GM19351 (cell line): ENCODE data around the gene MEGF11.

Source experiments
- ATAC-seq: cut with Tn5 transposase; IDR thresholded peaks from one replicate; pipeline ENCODE4 v1.9.1; 2021; ENCODE audit warnings: mild to moderate bottlenecking, moderate library complexity; ENCODE audit not compliant: unreplicated experiment

MEGF11 gene

DNA sequence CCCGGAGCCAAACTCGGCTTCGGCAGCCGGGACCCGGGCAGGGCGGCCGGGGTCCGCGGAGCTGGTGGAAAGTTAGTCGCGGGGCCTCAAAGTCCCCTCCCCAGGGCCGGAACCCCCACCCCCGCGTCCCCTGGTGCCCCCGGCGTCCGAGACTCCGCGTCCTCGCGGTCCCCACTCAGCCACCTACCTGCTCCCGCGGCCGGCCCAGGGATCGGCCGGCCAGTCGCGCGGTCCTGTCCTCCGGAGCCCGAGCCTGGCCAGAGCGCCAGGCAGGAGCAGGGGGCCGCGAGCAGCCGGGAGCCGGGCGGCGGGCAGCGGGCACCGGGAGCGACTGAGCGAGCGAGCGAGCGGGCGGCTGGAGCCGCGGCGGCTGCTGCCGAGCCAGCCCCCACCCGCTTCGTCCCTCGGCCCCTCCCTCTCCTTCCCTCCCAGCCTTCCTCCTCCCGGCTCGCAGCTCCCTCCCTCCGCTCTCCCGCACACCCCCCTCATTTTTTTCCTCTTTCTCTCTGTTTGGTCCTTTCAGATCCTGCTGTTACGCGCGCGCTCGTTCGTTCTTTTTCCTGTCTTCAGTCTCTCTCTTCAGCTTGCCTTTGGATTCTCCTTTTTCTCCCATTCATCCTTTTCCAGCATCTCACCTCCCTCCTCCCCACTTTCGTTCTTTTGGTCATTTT lies at the start of gene MEGF11:
MEGF11 (minus strand) TSS at position 333 of the 671 bp plus-strand sequence. CDS start 125,347 bp downstream, outside the sequence.
- no peak for ATAC-seq

DNA sequence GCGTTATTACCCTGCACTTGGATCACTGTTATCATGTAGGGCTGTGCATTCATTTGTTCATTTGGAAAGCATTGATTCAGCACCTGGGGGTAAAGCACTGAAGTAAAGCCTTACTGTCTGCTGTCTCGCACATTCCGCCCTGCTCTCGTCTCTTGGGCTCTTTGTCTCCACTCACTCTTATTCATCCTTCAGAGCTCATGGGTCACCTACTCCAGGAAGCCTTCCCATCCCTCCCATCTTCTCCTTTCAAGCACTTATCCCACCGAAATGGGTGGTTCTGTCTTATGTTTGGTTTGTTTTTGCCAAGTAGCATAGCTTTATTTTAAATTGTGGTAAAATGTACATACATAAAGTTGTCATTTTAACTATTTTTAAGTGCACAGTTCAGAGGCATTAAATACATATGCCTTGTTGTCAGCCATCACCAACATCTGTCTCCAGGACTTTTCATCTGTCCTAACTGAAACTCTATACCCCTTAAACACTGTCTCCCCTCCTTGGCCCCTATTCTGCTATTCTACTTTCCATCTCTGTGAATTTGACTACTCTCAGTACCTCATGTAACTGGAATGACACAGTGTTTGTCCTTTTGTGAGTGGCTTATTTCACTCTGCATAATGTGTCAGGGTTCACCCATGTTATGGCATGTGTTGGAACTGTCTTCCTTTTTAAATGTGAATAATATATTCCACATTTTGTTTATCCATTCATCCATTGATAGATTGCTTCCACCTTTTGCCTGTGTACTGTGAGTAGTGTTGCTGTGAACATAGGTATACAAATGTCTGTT lies 49.1 kb upstream of the MEGF11 start:
- no peak for ATAC-seq

DNA sequence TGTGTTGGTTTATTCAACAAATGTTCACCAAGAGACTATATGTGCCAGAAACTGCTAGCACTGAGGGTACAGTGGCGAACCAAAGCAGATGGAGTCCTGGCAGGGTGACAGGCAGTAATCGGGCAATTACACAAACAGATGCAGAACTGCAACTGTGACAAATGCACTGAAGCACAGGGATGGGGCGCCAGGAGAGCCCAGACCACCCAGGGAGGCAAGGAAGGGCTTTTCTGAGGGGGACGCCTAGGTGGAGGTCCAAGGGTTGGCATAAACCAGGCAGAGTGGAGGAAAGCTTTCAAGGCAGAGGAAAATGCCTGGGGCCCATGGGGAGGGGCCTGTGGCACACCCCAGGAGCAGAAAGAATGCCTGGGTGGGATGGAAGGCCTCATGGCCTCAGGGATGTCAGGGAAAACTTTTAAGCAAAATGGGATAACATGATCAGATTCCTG lies 45.3 kb upstream of the MEGF11 start:
- ATAC-seq: no peak

DNA sequence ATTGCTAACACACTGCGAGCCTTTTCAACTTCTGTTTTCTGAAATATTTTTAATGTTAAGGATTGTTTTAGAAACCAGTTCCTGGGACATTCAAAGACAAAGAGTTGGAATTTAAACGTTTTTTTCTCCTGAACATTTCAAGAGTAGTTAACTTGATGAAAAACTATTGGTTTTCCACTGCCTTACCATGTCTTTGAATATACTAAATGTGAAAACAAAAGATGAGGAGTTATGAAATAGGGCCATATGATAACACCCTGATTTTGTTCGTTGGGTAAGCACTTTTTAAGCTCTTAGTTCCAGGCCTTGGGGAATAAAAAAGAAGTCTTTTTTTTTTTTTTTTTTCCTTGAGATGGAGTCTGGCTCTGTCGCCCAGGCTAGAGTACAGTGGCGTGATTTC lies 42.6 kb upstream of the MEGF11 start:
- ATAC-seq: no peak

DNA sequence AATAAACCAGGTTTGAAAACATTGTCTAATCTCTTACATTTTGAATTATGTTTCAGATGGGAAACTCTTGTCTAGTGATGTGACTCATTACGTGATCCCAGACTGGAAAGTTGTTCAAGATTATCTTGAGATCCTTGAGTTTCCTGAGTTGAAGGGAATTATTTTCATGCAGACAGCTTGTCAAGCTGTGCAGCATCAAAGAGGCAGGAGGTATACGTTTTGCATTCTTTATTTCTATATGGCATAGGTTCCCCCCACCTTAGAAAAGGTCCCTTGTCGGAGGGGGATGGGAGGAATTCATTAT lies 41.3 kb upstream of the MEGF11 start:
- no peak for ATAC-seq

DNA sequence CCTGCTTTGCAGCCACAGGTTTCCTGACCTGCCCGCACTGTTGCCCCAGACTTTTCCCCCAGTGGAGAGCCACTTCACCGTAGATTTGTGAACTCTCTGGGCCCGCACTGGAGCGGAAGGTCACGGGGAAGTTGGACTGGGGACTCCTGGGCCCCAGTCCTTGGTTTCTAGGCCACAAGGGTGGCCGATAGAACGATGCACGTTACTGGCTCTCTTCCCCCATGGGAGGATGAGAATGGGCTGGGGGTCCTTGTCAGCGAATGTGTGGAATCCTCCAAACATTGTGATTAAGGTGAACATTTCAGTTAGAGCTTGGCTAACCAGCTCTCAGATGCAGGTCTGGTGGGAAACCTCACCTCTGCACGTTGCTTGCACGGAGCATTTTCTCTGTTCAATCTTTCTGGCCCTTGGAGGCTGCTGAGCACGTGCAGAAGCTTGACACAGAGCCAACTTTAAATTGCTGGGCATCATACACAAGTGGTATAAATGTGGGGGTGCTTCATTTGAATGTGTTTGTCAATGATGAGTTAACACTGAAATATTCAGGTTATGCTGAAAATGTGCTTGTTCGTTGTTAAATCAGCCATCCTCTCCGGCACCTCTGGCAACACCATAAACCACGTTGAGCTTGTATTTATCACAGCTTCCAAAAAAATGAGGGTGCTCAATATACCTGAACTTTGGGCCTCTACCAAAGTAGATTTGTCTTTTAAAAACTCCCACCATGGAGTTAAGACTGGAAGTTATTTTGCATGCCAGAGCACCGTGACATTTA lies 40.8 kb upstream of the MEGF11 start:
- peak; percentile 34 for ATAC-seq

DNA sequence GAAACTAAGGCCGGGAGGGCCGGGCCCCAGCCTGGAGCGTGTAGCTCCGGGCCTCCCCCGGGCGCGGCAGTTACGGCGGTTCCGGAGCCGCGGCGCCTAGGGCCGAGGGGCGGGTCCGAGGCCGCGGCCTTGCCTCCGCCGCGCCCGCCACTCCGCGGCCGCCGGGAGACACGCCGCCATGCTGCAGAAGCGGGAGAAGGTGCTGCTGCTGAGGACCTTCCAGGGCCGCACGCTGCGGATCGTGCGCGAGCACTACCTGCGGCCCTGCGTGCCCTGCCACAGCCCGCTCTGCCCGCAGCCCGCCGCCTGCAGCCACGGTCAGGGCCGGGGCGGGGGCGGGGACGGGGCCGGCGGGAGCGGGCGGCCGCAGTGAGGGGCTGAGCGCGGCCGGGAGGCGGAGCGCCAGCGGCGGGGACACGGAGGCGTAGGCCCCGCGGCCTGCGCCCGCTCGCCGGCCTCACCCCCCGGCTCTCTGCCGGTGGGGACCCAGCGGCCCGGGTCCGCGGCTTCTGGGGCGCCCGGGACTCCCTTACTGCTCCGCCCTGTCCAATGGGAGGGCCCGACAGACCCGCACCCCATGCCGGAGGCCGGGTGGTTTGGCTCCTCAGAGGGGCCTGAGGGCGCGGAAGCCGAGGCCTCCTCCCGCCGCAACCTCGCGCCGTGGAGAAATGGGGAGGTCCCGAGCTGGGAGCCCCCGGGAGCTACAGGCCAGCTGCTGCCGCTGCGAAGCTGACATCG lies 40.0 kb upstream of the MEGF11 start, which contains the start of gene DIS3L:
DIS3L (plus strand) TSS at position 150 of the 738 bp plus-strand sequence; CDS start at position 179, 29 bp downstream.
- peak; percentile 61 for ATAC-seq

DNA sequence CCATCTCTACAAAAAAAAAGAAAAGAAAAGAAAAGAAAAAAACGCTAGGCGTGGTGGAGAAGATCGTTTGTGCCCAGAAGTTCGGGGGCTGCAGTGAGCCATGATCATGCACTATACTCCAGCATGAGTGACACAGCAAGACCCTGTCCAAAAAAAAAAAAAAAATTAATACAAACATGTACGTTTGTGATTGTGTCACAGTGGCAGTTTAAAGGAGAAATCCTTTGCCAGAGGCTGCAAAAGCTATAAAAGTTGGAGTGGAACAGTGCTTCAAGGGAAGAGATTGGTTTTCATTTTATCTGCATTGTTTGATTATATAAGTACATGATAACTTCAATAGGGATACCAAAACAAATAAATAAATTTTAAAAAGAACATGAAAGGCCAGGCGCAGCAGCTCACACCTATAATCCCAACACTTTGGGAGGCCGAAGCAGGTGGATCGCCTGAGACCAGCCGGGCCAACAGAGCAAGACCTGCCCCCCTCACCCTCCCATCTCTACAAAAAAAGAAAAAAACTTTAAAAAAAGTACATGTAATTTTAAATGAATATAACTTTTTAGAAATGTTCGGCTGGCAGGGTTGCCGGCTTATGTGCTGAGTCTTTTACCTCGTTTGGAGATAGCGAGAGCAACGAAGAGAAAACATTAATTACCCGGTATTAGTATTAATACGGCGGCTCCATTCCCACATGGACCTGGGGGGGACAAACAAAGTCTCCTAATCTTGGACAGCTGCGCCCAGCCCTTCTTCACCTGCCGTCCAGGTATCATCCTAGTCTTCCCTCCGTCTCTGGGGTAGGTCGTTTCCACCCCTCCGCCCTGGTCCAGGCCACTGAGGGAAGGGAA lies 39.2 kb upstream of the MEGF11 start:
- no peak for ATAC-seq

DNA sequence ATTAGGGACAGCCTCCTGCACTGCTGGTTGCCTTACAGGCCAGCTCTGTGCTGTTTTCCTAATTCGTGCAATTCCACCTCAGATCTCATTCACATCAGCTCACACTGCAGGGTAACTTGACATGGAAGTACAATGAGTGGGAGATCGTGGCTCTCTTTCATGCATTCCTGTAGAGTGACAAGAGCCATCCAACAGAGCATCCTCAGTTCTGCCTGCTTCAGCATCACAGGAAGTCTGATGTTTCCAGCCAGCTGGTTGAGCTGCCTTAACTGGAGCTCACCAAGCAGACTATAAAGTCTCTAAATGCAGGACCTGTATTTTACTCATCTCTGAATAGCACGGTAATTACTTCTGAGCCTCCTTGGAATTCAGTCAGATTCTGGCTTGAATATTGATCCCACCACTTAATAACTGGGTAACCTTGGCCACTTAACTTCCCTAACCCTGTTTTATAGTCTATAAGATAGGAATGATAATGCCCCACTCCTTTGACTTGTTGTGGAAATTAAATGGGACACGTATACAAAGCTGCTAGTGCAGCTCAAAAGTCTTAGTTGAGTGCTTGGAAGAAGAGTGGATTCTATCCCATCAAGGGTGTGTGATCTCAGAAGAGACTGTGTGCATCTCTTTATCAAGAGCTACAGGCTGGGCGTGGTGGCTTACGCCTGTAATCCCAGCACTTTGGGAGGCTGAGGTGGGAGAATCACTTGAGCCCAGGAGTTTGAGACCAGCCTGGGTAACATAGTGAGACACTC lies 38.4 kb upstream of the MEGF11 start:
- no peak for ATAC-seq

DNA sequence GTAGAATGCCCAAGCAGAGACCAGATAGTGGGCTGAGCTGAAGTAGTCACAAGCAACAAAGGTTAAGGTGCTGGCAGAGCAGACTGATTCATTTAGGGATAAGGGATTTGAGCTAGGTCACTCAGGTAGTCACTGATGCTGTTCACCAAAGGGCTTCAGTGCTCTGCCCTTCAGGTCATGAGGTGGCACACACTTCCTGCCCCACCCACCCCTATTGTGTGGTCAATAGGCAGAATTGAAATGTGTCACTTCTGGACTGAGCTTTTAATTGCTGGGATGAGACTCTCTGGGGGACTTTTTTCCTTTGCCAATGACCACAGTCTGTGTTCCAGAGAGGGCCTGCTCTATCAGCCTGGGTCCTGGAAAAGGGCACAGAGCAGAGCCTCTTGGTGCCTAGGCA lies 37.0 kb upstream of the MEGF11 start:
- no peak for ATAC-seq

DNA sequence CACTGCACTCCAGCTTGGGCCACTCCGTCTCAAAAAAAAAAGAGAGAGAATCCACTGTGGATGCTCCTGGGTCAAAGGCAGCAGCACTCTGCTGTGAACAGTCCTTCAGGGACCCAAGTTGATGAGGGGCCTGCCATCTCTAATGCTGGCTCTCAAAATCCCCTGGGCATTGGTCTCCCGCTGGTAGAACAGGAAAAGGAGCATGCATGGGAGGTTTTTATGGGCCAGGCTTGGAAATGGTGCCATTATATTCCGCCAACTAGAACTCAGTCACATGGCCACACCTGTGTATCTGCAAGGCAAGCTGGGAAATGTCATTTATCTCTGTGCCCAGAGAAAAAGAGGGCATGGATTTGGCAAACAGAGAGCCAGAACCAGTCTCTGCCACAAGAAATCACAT lies 36.5 kb upstream of the MEGF11 start:
- no peak for ATAC-seq

DNA sequence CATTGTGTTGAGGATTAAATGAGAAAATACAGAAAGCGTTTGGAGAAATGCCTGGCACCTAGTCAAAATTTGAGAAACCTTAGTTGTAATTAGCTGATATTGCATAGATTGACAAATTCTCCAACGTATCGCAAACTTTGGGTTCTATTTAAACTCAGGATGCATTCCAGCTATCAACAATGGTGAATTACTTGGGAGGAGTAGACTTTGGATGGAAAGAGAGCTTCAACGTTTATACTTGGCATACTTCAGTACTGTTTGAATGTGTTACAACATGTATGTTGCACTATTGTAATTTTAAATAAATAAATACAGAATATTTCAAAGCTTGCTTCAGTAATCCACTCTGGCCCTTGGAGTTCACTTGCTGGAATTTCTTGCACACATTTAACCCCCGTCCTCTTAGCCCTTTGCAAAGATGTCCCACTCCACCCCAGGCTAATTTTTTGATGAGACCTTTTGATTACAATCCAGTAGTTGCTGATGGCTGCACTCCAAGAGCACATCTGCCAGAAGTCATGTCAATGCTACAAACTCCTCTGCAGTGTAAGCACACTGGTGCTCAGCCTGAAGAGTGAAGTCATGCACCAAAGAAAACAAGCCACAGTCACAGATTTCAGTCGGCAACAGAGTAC lies 35.1 kb upstream of the MEGF11 start:
- no peak for ATAC-seq

DNA sequence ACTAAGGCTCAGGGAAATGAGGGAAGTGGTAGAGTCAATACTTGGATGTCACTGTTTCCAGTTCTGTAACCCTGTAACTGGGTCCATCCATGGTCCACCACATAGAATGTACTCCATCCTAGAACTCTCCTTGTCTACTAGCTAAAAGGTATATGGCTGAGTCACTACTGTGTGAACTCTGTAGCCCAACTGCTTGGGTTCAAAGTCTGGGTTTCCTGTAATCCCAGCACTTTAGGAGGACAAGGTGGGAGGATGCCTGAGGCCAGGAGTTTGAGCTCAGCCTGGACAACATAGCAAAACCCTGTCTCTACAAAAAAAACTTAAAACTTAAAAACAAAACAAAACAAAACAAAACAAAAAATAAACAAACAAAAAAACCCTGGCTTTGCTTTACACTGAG lies 34.5 kb upstream of the MEGF11 start:
- ATAC-seq: no peak

DNA sequence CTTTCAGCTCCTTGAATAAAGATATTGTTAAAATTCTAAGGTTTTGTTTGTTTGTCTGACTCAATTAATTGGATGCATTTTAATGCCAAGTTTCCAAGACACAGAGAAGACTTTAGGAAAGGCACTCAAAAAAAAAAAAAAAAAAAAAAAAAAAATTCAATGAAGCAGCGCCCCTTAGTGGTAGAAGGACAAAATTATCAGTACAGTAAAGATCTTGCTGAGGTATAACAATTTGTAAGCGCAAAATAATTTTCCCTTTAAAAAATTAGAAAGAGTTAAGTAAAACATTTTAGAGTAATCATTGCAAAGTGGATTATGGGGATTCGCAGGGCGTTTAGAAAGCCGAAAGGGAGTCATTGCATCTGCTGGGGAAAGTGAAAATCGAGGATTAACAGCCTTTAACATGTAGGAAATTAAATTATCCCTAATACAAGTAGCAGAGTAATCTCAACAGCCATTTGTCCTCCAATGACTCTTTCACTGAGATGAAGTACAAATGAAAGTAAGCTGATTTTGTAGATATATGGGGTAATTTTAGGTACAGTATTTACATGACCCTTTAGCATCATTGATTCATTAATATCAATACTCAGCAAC lies 34.0 kb upstream of the MEGF11 start:
- no peak for ATAC-seq

DNA sequence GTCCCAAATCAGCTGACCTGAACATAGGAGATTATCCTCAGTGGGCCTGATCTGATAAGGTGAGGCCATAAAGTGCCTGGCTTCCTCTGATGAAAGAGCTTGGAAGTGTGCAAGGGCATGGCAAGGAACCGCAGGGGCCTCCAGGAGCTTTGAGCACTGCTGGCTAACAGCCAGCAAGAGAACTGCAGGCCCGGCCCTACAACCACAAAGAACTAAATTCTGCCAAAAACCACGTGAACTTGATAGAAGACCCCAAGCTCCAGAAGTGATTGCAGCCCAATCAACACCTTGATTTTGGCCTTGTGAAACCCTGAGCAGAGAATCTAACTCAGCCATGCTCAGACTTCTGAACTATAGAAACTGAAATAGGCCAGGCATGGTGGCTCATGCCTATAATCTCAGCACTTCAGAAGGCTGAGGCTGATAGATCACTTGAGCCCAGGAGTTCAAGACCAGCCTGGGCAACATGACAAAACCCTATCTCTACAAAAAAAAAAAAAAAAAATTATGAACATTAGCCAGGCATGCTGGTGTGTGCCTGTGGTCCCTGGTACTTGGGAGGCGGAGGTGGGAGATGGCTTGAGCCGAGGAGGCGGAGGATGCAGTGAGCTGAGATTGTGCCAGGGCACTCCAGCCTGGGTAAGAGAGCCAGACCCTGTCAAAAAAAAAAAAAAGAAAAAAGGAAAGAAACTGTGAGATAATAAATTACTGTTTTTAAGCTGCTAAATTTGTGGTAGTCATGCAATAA lies 32.2 kb upstream of the MEGF11 start:
- ATAC-seq: no peak

DNA sequence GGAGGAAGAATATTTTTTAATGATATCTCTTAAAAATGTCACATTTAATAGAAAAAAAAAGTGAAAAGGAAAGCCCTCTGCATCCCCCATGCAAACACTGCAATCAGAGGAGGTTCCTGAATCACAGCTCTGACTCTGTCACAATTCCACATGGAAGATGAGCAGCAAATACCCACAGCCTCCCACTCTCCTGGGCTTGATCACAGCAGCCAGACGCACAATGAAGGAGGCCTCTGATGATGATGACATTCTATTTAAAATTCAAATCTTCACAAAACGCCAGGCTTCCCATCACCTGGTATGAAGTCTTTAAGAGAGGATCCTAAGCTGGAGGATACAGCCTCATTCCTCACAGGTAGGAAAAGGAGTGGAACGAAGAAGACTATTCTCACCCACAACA lies 30.7 kb upstream of the MEGF11 start:
- ATAC-seq: no peak

DNA sequence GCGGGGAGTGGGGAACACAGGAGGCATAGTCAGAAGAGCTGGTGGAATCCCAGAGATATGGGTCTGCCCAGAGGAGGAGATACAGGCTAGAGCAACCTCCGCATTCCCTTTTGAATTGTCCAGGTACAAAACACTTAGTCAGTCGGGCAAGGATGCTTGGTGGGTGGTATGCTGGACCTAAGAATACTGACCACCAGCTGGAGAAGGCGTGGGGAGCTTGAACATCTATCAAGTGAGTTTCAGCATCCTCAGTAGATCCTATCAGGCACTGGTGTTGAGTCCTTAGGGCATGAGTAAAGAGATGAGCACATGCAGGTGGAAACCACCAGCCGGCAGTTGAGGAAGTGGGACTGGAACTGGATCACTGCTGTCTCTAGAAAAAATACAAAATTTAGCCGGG lies 25.1 kb upstream of the MEGF11 start:
- no peak for ATAC-seq

DNA sequence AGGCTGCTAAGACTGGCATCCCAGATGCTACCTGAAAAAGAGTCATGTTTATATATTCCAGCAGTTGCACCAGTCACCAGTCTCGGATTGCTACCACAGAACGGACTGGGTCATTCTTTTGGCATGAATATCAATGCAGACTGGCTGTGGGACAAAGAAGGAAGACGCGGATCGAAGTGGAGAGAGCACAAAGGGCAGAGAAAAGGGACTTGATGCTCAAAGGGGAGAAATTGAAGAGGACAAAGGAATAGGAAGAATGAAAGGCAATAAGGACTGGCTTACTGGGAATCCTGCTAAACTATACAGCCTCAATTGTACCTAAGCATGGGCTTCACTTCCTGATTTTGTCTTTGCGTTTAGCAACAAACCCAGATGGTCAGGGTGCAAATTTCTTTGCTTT lies 24.5 kb upstream of the MEGF11 start:
- no peak for ATAC-seq
